HepG2 (cell line): ENCODE data around the gene APOC3. TPM values are rescaled to one million over a fixed set of nuclear protein-coding genes. Genes with fewer than 3 reads are reported as not detected.
A peak's percentile ranks its signal among the peaks of the same experiment; 100 is the strongest.

ENCODE experiments used
- DPF2 ChIP-seq: sonication (generic); formaldehyde crosslinking; IDR thresholded peaks from 2 replicates; pipeline ENCODE4 v1.4.0; 2020; ENCODE audit warnings: mild to moderate bottlenecking, low read depth, missing genetic modification reagents, borderline replicate concordance
- GFI1 ChIP-seq: sonication (generic); formaldehyde crosslinking; IDR thresholded peaks from 2 replicates; pipeline ENCODE4 v1.5.0; 2020; ENCODE audit warnings: missing genetic modification reagents, mild to moderate bottlenecking, borderline replicate concordance
- GZF1 ChIP-seq: sonication (generic); formaldehyde crosslinking; IDR thresholded peaks from 2 replicates; pipeline ENCODE4 v1.5.1; 2020; ENCODE audit warnings: mild to moderate bottlenecking, missing genetic modification reagents
- HIVEP1 ChIP-seq: sonication (generic); formaldehyde crosslinking; IDR thresholded peaks from 2 replicates; pipeline ENCODE4 v1.4.0; 2020; ENCODE audit warnings: mild to moderate bottlenecking, missing genetic modification reagents
- JUN ChIP-seq: sonication (generic); formaldehyde crosslinking; IDR thresholded peaks from 2 replicates; pipeline ENCODE4 v1.4.0; 2020; ENCODE audit warnings: mild to moderate bottlenecking, missing genetic modification reagents
- MZF1 ChIP-seq: sonication (generic); formaldehyde crosslinking; IDR thresholded peaks from 2 replicates; pipeline ENCODE4 v1.8.1; 2023; ENCODE audit warnings: mild to moderate bottlenecking, missing genetic modification reagents, borderline replicate concordance
- ZBTB20 ChIP-seq: sonication (generic); formaldehyde crosslinking; IDR thresholded peaks from 2 replicates; pipeline ENCODE4 v1.8.1; 2023; ENCODE audit warnings: missing genetic modification reagents, low read depth, mild to moderate bottlenecking, borderline replicate concordance
- ZMYM4 ChIP-seq: sonication (generic); formaldehyde crosslinking; IDR thresholded peaks from 2 replicates; pipeline ENCODE4 v1.8.1; 2023; ENCODE audit warnings: mild to moderate bottlenecking, missing genetic modification reagents
- ZNF350 ChIP-seq: sonication (generic); formaldehyde crosslinking; IDR thresholded peaks from 2 replicates; pipeline ENCODE4 v1.4.0; 2020; ENCODE audit warnings: mild to moderate bottlenecking, low read depth, missing genetic modification reagents, borderline replicate concordance
- ZNF407 ChIP-seq: sonication (generic); formaldehyde crosslinking; IDR thresholded peaks from one replicate; pipeline ENCODE4 v1.5.1; 2020; ENCODE audit warnings: mild to moderate bottlenecking, missing genetic modification reagents; ENCODE audit errors: not compliant biosample characterization
- ZNF513 ChIP-seq: sonication (generic); formaldehyde crosslinking; conservative IDR thresholded peaks from 2 replicates; pipeline ENCODE4 v1.5.0; 2020; ENCODE audit warnings: missing genetic modification reagents
- ZNF557 ChIP-seq: sonication (generic); formaldehyde crosslinking; IDR thresholded peaks from 2 replicates; pipeline ENCODE4 v1.4.0; 2020; ENCODE audit warnings: missing genetic modification reagents
- polyA plus RNA-seq, 8 experiments: library from polyadenylated mRNA; depleted of rRNA in 3 of 8; stranded (reverse) in 7 of 8; unstranded in 1 of 8; fragments of >200 nt; fragmentation: Illumina TruSeq in 4 of 8; extraction: Trizol in 4 of 8; gene quantifications; 2 replicates each; pipeline versions ENCODE4 v1.2.1 to v1.2.3, GENCODE V29; 2011 to 2016; ENCODE audit warnings: low read depth in 4 of 8, missing spikeins in 1 of 8, mixed read lengths in 1 of 8; ENCODE audit not compliant: insufficient read depth in 1 of 8
- total RNA-seq, 5 experiments: library from RNA; depleted of rRNA; stranded (reverse); fragments of >200 nt; fragmentation: Illumina TruSeq; extraction: Trizol; gene quantifications; 2 replicates each; pipeline ENCODE4 v1.2.3, GENCODE V29; 2016; ENCODE audit warnings: low read depth in 1 of 5
- TF ChIP-seq, protein P1 (sequence below): sonication (generic); formaldehyde crosslinking; IDR thresholded peaks from 2 replicates; pipeline ENCODE4 v1.8.0; 2022; ENCODE audit warnings: missing genetic modification reagents, mild to moderate bottlenecking, inconsistent platforms, borderline replicate concordance
- TF ChIP-seq, protein P2 (sequence below): sonication (generic); formaldehyde crosslinking; IDR thresholded peaks from 2 replicates; pipeline ENCODE4 v1.9.0; 2021; ENCODE audit warnings: missing genetic modification reagents, borderline replicate concordance

The APOC3 gene
- total and polyA plus RNA-seq, 2 of the 13 experiments (the other 11 are each of a cell fraction or from before 2014, with no cell fraction given), result 314 to 687 TPM

GRCh38 chr11:116835791-116836631, 6.3 kb downstream of the APOC3 start (continued):
- TF ChIP-seq ZNF407 (CRISPR knock-in tag) (no peak), DPF2 (CRISPR knock-in tag) (no peak), ZNF350 (0 out of 2 replicates have a peak, but pooled peaks have one; percentile 13), GZF1 (no peak), ZMYM4 (peak; percentile 23; the same call in 1 of the 2 replicates), MZF1 (peak; percentile 90; the same call in 1 of the 2 replicates), HIVEP1 (no peak), JUN (CRISPR knock-in tag) (no peak), ZBTB20 (CRISPR knock-in tag) (no peak), ZNF557 (CRISPR knock-in tag) (no peak), GFI1 (CRISPR knock-in tag) (no peak), ZNF513 (CRISPR knock-in tag) (no peak)
- TF ChIP-seq, protein P1, sequence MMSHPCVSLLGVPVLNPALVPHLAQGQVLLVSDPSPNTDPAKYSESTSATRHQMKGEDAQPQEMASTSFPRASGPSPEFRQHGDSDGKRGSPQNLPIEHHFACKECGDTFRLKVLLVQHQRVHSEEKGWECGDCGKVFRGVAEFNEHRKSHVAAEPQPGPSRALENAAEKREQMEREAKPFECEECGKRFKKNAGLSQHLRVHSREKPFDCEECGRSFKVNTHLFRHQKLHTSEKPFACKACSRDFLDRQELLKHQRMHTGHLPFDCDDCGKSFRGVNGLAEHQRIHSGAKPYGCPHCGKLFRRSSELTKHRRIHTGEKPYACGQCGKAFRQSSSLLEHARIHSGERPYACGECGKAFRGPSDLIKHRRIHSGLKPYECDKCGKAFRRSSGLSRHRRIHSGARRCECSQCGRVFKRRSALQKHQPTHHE, result no peak
- TF ChIP-seq, protein P2, sequence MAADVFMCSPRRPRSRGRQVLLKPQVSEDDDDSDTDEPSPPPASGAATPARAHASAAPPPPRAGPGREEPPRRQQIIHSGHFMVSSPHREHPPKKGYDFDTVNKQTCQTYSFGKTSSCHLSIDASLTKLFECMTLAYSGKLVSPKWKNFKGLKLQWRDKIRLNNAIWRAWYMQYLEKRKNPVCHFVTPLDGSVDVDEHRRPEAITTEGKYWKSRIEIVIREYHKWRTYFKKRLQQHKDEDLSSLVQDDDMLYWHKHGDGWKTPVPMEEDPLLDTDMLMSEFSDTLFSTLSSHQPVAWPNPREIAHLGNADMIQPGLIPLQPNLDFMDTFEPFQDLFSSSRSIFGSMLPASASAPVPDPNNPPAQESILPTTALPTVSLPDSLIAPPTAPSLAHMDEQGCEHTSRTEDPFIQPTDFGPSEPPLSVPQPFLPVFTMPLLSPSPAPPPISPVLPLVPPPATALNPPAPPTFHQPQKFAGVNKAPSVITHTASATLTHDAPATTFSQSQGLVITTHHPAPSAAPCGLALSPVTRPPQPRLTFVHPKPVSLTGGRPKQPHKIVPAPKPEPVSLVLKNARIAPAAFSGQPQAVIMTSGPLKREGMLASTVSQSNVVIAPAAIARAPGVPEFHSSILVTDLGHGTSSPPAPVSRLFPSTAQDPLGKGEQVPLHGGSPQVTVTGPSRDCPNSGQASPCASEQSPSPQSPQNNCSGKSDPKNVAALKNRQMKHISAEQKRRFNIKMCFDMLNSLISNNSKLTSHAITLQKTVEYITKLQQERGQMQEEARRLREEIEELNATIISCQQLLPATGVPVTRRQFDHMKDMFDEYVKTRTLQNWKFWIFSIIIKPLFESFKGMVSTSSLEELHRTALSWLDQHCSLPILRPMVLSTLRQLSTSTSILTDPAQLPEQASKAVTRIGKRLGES (CRISPR knock-in tag), result no peak
